ENCODE measurements around the gene APBA1.
"Not testable (repeated sequence)": the region's sequence is repeated elsewhere in the genome, so short reads cannot be mapped to it uniquely, and the experiment has no call there.

Gene APBA1

GRCh38 chr9:69602773-69603172 lies 69.4 kb downstream of the APBA1 start:
- DNase-seq (ENCODE audit: insufficient read length) (no peak), FAIRE-seq (no peak)
- no peak for TF ChIP-seq POLR2A (IDR thresholded peaks at IDR 0.05; ENCODE audit: low read depth, low read length)
- TF ChIP-seq POLR2AphosphoS5 (IDR thresholded peaks at IDR 0.05; ENCODE audit: low read depth, low read length): no peak
- no peak for TF ChIP-seq TAF1 (IDR thresholded peaks at IDR 0.05; ENCODE audit: borderline replicate concordance, low read depth, low read length)

GRCh38 chr9:69601698-69602097 lies 70.5 kb downstream of the APBA1 start:
- no peak for FAIRE-seq
- TF ChIP-seq POLR2A (IDR thresholded peaks at IDR 0.05; ENCODE audit: low read depth, low read length) (no peak), POLR2AphosphoS5 (IDR thresholded peaks at IDR 0.05; ENCODE audit: low read depth, low read length) (no peak), TAF1 (IDR thresholded peaks at IDR 0.05; ENCODE audit: borderline replicate concordance, low read depth, low read length) (no peak)
- no peak for DNase-seq (ENCODE audit: insufficient read length)

GRCh38 chr9:69600314-69601047 lies 71.7 kb downstream of the APBA1 start:
- no peak for TF ChIP-seq POLR2AphosphoS5 (IDR thresholded peaks at IDR 0.05; ENCODE audit: low read depth, low read length)
- TF ChIP-seq TAF1 (IDR thresholded peaks at IDR 0.05; ENCODE audit: borderline replicate concordance, low read depth, low read length): no peak
- FAIRE-seq: no peak
- no peak for DNase-seq (ENCODE audit: insufficient read length)

- DNase-seq (ENCODE audit: insufficient read length) (no peak), FAIRE-seq (no peak)
- TF ChIP-seq POLR2A (IDR thresholded peaks at IDR 0.05; ENCODE audit: low read depth, low read length): no peak
- no peak for TF ChIP-seq TAF1 (IDR thresholded peaks at IDR 0.05; ENCODE audit: borderline replicate concordance, low read depth, low read length)
- TF ChIP-seq POLR2AphosphoS5 (IDR thresholded peaks at IDR 0.05; ENCODE audit: low read depth, low read length): no peak
Measured at GRCh38 chr9:69599232-69599971, 72.8 kb downstream of the APBA1 start.

GRCh38 chr9:69596906-69597305 lies 75.3 kb downstream of the APBA1 start:
- not testable (repeated sequence) for DNase-seq (ENCODE audit: insufficient read length); FAIRE-seq

- FAIRE-seq (no peak), DNase-seq (ENCODE audit: insufficient read length) (no peak)
- TF ChIP-seq POLR2A (IDR thresholded peaks at IDR 0.05; ENCODE audit: low read depth, low read length): no peak
- no peak for TF ChIP-seq POLR2AphosphoS5 (IDR thresholded peaks at IDR 0.05; ENCODE audit: low read depth, low read length)
- TF ChIP-seq TAF1 (IDR thresholded peaks at IDR 0.05; ENCODE audit: borderline replicate concordance, low read depth, low read length): no peak
Measured at GRCh38 chr9:69594180-69594579, 78.0 kb downstream of the APBA1 start.

- FAIRE-seq (no peak), DNase-seq (ENCODE audit: insufficient read length) (no peak)
- no peak for TF ChIP-seq POLR2A (IDR thresholded peaks at IDR 0.05; ENCODE audit: low read depth, low read length)
Measured at GRCh38 chr9:69593756-69594155, 78.4 kb downstream of the APBA1 start.

- no peak for FAIRE-seq
Measured at GRCh38 chr9:69593301-69593700, 78.9 kb downstream of the APBA1 start.

GRCh38 chr9:69590266-69590665 lies 81.9 kb downstream of the APBA1 start:
- DNase-seq (ENCODE audit: insufficient read length) (no peak), FAIRE-seq (no peak)
- TF ChIP-seq POLR2A (IDR thresholded peaks at IDR 0.05; ENCODE audit: low read depth, low read length): no peak
- TF ChIP-seq TAF1 (IDR thresholded peaks at IDR 0.05; ENCODE audit: borderline replicate concordance, low read depth, low read length): no peak

More at GRCh38 chr9:69593301-69593700, 78.9 kb downstream of the APBA1 start:
- TF ChIP-seq TAF1 (IDR thresholded peaks at IDR 0.05; ENCODE audit: borderline replicate concordance, low read depth, low read length) (no peak), POLR2A (IDR thresholded peaks at IDR 0.05; ENCODE audit: low read depth, low read length) (no peak), POLR2AphosphoS5 (IDR thresholded peaks at IDR 0.05; ENCODE audit: low read depth, low read length) (no peak)
- DNase-seq (ENCODE audit: insufficient read length): no peak

GRCh38 chr9:69589156-69589555 lies 83.0 kb downstream of the APBA1 start:
- no peak for TF ChIP-seq TAF1 (IDR thresholded peaks at IDR 0.05; ENCODE audit: borderline replicate concordance, low read depth, low read length)
- no peak for TF ChIP-seq POLR2AphosphoS5 (IDR thresholded peaks at IDR 0.05; ENCODE audit: low read depth, low read length)
- TF ChIP-seq POLR2A (IDR thresholded peaks at IDR 0.05; ENCODE audit: low read depth, low read length): no peak
- no peak for FAIRE-seq

GRCh38 chr9:69585571-69585970 lies 86.6 kb downstream of the APBA1 start:
- DNase-seq (ENCODE audit: insufficient read length) (no peak), FAIRE-seq (no peak)
- no peak for TF ChIP-seq POLR2A (IDR thresholded peaks at IDR 0.05; ENCODE audit: low read depth, low read length)
- no peak for TF ChIP-seq TAF1 (IDR thresholded peaks at IDR 0.05; ENCODE audit: borderline replicate concordance, low read depth, low read length)
- no peak for TF ChIP-seq POLR2AphosphoS5 (IDR thresholded peaks at IDR 0.05; ENCODE audit: low read depth, low read length)

More at GRCh38 chr9:69589156-69589555, 83.0 kb downstream of the APBA1 start:
- no peak for DNase-seq (ENCODE audit: insufficient read length)

GRCh38 chr9:69584759-69585158 lies 87.4 kb downstream of the APBA1 start:
- FAIRE-seq (no peak), DNase-seq (ENCODE audit: insufficient read length) (no peak)
- TF ChIP-seq TAF1 (IDR thresholded peaks at IDR 0.05; ENCODE audit: borderline replicate concordance, low read depth, low read length) (no peak), POLR2AphosphoS5 (IDR thresholded peaks at IDR 0.05; ENCODE audit: low read depth, low read length) (no peak), POLR2A (IDR thresholded peaks at IDR 0.05; ENCODE audit: low read depth, low read length) (no peak)
